ENCODE measurements around the gene C16orf95.

Gene C16orf95

DNA sequence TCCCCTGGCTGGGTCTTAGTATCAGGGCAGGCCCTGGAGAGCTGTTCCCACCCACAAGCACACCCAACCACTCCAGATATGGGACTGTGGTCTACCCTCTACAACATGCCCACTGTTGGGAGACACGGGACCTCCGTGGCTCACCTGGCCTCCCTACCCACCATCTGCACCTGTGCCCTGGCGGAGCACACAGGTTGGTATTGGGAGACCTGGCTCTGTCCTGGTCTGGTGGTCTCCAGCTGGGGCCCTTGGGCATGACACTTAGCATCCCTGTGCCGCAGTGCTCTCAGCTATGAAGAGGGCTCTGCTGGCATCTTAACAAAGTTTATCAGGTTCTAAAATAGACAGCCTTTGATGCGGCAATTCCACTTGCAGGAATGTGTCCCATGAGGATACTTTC is 5.8 kb downstream of the C16orf95 start:
- DNase-seq = no peak

DNA sequence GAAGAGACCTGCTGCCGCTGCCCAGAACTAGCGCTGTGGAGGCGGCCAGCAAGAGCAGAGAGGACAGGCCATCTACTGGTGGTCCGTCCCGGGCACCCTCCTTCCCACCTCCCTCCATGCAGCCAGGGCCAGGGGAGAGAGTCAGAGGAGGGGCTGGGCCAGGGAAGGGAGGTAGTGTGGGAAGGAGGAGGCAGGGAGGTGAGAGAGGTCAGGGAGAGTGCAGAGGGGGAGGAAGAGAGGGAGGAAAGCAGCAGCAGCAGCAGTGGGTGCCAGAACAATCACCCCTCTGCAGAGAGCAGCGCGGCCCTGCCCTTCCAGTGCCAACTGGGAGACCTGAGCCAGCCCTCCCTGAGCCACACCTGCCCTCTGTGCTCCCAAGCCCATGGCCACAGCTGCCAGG is 6.6 kb downstream of the C16orf95 start:
- no peak for DNase-seq

DNA sequence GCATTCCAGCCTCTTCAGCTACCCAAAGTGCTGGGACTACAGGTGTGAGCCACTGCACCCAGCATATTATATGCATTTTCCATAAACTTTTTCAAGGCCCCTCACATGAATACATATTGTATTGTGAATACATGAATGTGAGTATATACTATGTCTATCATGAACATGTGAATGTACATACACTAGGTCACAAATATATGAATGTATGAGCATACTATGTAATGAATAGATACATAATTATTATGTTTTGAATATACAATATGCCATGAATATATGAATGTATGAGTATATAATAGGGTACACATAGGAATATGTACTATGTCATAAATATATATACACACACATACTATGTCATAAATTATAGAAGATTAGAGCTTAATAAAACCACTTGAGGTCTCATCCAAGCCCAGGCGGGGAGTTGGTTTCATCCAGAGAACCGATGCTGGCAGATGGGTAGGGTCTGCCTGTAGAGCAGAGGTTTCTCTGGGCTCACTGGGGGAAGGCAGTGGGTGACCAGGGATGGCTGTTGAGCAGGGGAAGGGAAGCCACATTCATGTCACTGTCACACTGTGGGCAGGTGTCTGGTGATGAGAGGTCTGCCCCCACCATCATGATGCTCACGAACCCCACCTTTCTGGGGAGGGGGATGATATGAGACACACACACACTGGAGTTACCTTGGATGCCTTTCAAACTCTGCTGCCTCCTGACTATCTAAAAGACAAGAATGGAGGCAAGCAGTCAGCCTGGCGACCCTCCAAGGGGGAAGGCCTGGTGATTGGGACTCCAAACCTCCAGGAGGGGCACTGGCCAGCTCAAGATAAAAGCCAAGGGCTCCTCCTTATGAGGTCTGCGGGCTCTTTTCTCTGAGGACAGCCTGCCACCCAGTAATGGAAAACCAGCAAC is 7.3 kb downstream of the C16orf95 start:
- no peak for DNase-seq

GRCh38 chr16:87308826-87309225 is 8.4 kb downstream of the C16orf95 start:
- no peak for DNase-seq

- no peak for DNase-seq
Observed at GRCh38 chr16:87306516-87306915, 10.7 kb downstream of the C16orf95 start.

DNA sequence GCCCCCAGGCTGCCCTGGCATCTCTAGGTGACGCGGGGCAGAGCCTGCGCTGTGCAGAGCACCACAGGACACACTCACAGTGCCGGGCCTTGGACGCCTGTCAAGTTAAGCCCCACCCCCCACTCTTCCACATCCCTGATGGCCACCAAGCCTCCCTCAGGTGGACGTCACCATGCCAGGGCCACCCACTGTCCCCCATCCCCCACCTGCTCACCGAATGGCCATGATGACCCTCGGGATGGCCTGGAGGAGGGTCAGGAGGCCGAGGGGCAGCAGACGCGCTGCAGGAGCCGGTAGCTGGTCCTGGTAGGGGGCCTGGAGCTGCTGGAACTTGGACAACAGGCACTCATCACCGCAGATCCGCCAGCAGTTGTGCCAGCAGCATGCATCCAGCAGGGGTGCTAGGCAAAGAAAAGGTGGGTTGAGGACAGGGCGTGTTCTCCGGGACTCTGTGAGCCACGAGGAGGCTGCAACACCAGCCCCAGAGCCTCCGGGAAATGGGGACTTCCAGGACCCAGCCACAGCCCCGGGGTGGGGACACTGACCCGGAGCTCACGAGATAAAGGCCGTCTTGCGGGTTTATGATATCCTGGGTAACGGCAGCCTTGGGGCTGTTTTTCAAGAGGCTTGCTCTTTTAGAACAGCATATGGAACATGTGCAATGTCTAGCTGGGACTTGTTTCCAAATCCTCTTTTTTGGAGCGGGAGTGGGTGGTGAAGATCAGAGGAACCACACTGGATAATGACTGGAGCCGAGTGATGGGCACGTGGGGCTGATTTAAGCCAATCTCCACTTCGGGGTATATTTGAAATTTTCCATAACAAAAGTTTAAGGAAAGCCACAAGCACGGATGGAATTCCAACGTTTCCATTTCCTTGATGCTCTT is 11.4 kb downstream of the C16orf95 start:
- no peak for DNase-seq

DNA sequence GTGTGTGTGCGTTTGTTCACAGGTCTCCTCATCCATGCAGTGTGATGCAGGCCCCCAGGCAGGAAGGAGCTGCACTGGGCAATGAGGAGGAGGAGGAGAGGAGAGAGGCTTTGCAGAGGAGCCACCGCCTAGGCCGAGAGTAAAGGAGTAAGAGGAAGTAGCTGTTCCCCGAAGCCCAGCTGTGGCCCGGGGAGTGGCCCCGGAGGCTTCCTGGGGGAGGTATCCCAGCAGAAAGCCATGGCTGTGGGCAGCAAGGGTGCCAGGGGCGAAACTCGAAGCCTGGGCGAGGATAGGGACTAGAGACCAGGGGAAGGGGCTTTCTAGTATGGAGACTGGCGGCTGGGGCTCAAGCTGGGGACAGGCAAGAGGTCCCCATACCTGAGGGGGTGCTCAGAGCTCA is 12.2 kb downstream of the C16orf95 start:
- DNase-seq = no peak

DNA sequence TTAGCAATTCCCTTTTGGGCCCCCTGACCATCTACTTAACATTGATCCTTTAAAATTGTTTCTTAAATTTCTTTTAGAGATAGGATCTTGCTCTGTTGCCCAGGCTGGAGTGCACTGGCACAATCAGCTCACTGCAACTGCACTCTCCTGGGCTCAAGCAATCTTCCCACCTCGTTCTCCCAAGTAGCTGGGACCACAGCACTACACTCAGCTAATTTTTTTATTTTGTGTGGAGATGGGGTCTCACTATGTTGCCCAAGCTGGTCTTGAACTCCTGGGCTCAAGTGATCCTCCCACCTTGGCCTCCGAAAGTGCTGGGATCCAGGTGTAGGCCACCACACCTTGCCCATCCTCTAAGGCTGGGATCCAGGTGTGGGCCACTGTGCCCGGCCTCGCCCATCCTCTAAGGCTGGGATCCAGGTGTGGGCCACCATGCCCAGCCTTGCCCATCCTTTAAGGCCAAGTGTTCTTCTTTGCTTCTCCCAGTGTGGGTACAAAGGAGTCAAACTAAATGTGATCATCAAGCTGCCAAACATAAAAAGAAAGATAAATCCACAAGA is 13.2 kb downstream of the C16orf95 start:
- no peak for DNase-seq

GRCh38 chr16:87303431-87303930 is 13.7 kb downstream of the C16orf95 start:
- DNase-seq = no peak

- DNase-seq = no peak
Observed at GRCh38 chr16:87298857-87299465, 18.2 kb downstream of the C16orf95 start.

- no peak for DNase-seq
Observed at GRCh38 chr16:87297918-87298631, 19.1 kb downstream of the C16orf95 start.

GRCh38 chr16:87297407-87297806 is 19.8 kb downstream of the C16orf95 start:
- no peak for DNase-seq

- no peak for DNase-seq
Observed at GRCh38 chr16:87295661-87296531, 21.3 kb downstream of the C16orf95 start.

GRCh38 chr16:87295259-87295658 is 21.9 kb downstream of the C16orf95 start:
- DNase-seq = no peak

GRCh38 chr16:87293990-87294389 is 23.2 kb downstream of the C16orf95 start:
- DNase-seq = no peak

- DNase-seq = no peak
Observed at GRCh38 chr16:87291944-87292343, 25.2 kb downstream of the C16orf95 start.

DNA sequence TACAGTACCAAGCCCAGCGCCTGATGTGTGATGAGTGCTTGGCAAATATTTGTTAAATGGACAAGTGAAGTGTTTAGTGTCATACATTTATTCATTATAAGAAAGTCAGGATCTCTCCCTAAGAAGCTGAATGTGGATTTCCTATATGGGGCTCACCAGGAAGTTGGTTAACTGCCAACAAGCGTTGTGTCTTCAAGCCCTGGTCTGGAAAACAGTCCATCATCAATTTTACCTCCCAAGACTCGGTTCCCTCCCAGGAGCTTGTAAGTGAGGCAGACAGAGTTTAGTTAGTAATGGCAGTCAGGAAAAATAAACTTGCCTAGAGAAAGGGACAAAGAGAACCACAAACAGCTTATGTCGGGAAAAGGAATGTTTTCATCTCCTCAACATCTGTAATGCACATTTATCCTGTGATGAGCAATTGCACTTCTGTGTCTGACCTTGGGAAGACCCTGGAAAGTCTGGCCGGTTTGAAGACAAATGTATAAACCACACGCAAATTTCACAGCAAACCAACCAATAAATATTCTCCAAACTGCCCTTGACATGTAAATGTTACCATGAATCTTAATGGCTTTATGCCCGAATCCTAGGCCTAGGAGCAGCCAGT is 28.3 kb downstream of the C16orf95 start:
- DNase-seq = no peak

GRCh38 chr16:87286839-87287626 is 30.2 kb downstream of the C16orf95 start:
- no peak for DNase-seq

DNA sequence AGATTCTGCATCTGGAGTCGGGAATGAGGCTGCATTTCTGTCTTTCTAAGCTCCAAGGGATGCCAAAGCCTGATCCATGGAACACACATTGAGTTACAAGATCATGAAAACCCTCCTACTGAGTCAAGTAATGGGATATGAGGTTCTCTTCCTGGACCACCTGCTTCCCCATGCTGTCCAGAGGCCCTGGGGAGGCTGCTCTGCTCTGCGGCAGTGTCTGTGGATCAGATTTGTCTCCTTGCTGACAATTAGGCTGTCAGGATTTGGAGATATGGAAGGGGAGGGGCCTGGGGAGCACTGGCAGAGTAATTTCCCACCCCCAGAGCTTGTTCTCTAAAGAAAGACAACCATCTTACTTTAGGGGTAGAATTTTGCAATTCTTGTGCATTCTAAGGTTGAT is 33.0 kb downstream of the C16orf95 start:
- no peak for DNase-seq

Measured in GOT3 (cell line).